GM12892 (cell line): ENCODE results near the gene STRA6.

Experiments
- POLR2A ChIP-seq: IDR thresholded peaks from 2 replicates; pipeline ENCODE4 v1.6.1; 2011; ENCODE audit warnings: low read depth, low read length, control low read depth
- POLR2AphosphoS5 ChIP-seq: IDR thresholded peaks from 2 replicates; pipeline ENCODE4 v1.6.1; 2011; ENCODE audit warnings: low read depth, low read length, control low read depth

DNA sequence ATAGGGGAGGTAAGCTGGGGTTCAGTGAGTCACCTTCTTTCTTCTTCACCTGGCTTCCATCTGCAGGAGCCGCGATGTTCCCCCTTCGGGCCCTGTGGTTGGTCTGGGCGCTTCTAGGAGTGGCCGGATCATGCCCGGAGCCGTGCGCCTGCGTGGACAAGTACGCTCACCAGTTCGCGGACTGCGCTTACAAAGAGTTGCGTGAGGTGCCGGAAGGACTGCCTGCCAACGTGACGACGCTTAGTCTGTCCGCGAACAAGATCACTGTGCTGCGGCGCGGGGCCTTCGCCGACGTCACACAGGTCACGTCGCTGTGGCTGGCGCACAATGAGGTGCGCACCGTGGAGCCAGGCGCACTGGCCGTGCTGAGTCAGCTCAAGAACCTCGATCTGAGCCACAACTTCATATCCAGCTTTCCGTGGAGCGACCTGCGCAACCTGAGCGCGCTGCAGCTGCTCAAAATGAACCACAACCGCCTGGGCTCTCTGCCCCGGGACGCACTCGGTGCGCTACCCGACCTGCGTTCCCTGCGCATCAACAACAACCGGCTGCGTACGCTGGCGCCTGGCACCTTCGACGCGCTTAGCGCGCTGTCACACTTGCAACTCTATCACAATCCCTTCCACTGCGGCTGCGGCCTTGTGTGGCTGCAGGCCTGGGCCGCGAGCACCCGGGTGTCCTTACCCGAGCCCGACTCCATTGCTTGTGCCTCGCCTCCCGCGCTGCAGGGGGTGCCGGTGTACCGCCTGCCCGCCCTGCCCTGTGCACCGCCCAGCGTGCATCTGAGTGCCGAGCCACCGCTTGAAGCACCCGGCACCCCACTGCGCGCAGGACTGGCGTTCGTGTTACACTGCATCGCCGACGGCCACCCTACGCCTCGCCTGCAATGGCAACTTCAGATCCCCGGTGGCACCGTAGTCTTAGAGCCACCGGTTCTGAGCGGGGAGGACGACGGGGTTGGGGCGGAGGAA, 69.6 kb downstream of the STRA6 start:
- TF ChIP-seq POLR2AphosphoS5 (no peak), POLR2A (no peak)
